HG02623 (cell line): ENCODE data around the gene TAF12.
"Not testable (repeated sequence)": the region's sequence is repeated elsewhere in the genome, so short reads cannot be mapped to it uniquely, and the experiment has no call there.

Experiments
- ATAC-seq: cut with Tn5 transposase; IDR thresholded peaks from one replicate; pipeline ENCODE4 v1.9.1; 2021; ENCODE audit warnings: moderate library complexity; ENCODE audit not compliant: unreplicated experiment

Gene TAF12

GRCh38 chr1:28645406-28645805 lies 2.5 kb upstream of the TAF12 start:
- not testable (repeated sequence) for ATAC-seq

GRCh38 chr1:28644494-28644893 lies 1.6 kb upstream of the TAF12 start:
- no peak for ATAC-seq

- ATAC-seq: peak; percentile 6
Measured at GRCh38 chr1:28642056-28642846, 616 bp downstream of the TAF12 start.

- ATAC-seq: no peak
Measured at GRCh38 chr1:28640766-28641165, 2.1 kb downstream of the TAF12 start.

GRCh38 chr1:28632560-28632959 lies 10.3 kb downstream of the TAF12 start:
- no peak for ATAC-seq

- no peak for ATAC-seq
Measured at GRCh38 chr1:28631713-28632112, 11.2 kb downstream of the TAF12 start.

- ATAC-seq: no peak
Measured at GRCh38 chr1:28613175-28613574, 29.7 kb downstream of the TAF12 start.

GRCh38 chr1:28606771-28607170 lies 36.1 kb downstream of the TAF12 start:
- ATAC-seq: no peak

GRCh38 chr1:28604962-28605361 lies 37.9 kb downstream of the TAF12 start:
- ATAC-seq: no peak

GRCh38 chr1:28604411-28604810 lies 38.5 kb downstream of the TAF12 start:
- ATAC-seq: no peak

GRCh38 chr1:28602536-28603439 lies 40.1 kb downstream of the TAF12 start:
- ATAC-seq: no peak

- ATAC-seq: no peak
Measured at GRCh38 chr1:28601696-28602095, 41.2 kb downstream of the TAF12 start.

- not testable (repeated sequence) for ATAC-seq
Measured at GRCh38 chr1:28596276-28596675, 46.6 kb downstream of the TAF12 start.

GRCh38 chr1:28595412-28596191 lies 47.3 kb downstream of the TAF12 start:
- ATAC-seq: no peak

- not testable (repeated sequence) for ATAC-seq
Measured at GRCh38 chr1:28594686-28595411, 48.0 kb downstream of the TAF12 start.

- not testable (repeated sequence) for ATAC-seq
Measured at GRCh38 chr1:28593988-28594356, 48.9 kb downstream of the TAF12 start.

GRCh38 chr1:28592321-28593071 lies 50.4 kb downstream of the TAF12 start:
- ATAC-seq: no peak

- ATAC-seq: no peak
Measured at GRCh38 chr1:28591708-28592320, 51.1 kb downstream of the TAF12 start, which contains the start of gene RAB42. TSS of gene RAB42 (plus strand) at chr1:28592265. CDS start at chr1:28592512, 247 bp downstream.
